SK-MEL-5 (cell line): ENCODE data around the gene SLC2A10. TPM values are rescaled to one million over a fixed set of nuclear protein-coding genes. Genes with fewer than 3 reads are reported as not detected.

Experiments
- DNase-seq: peaks from one replicate; pipeline ENCODE4 v3.0.0-alpha.2; 2016; ENCODE audit warnings: low read depth, low spot score
- in situ Hi-C: cut with HindIII; loops from 2 replicates; pipeline ENCODE4 v1.10.0; 2016; ENCODE audit warnings: low sequenced_read_pairs, high pct_unique_total_duplicates, low pct_unique_long_range_greater_than_20kb
- total RNA-seq: library from RNA; depleted of rRNA; stranded (reverse); fragments of >200 nt; shearing (Covaris generic); gene quantifications from 2 replicates; pipeline ENCODE4 v1.2.3, GENCODE V29; 2014

Gene SLC2A10
- total RNA-seq, 1 experiment from 2014 or later = 8.8 TPM

GRCh38 chr20:46695892-46696291, 13.6 kb upstream of the SLC2A10 start:
- in situ Hi-C loops = loop anchor here (25.0 kb wide), 1 partner anchor 159 kb away; no protein-coding TSS in a partner anchor
- peak; percentile 98 for DNase-seq

DNA sequence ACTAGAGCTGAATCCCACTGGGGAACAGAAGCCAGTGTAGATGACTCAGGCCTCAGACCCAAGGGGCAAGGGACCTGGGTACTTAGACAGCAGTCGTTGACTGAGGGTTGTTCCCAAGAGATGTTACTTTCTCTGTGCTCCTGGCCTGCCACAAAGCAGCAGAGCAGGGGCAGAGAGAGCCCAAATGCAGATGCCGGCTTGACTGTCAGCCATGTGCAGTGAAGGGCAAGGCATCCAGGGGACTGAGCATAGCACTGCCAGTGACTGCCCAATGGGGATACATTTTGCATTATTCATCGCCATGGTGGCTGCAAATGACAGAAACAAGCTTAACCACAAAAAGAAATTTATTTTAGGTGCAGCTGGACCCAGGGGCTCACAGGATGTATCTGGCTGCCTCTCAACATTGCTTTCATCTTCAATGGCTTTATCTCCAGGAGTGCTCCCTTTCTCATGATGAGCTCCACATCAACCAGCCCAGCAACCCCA, 12.6 kb upstream of the SLC2A10 start:
- DNase-seq = no peak
- in situ Hi-C loops = loop anchor here (25.0 kb wide), 1 partner anchor 160 kb away; no protein-coding TSS in a partner anchor

DNA sequence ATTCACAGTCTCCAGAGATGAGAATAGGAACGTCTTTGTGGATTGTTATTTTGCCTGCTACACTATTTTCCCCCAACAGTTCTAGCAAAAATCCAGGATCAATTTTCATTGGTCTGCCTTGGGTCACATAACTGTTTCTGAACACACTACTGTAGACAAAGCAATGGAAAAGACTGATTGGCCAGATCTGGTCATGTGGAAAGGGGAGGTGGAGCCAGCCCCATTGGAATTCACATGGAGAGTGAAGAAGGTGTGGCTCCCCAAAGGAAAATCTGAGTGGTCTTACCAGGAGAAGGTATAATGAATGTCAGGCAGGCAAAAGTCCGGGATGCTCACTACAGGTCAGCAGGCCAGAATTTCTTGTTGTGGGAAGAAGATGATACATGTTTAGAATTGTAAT, 10.7 kb upstream of the SLC2A10 start:
- peak; percentile 54 for DNase-seq
- in situ Hi-C loops = loop anchor here (25.0 kb wide), 1 partner anchor 161 kb away; no protein-coding TSS in a partner anchor

DNA sequence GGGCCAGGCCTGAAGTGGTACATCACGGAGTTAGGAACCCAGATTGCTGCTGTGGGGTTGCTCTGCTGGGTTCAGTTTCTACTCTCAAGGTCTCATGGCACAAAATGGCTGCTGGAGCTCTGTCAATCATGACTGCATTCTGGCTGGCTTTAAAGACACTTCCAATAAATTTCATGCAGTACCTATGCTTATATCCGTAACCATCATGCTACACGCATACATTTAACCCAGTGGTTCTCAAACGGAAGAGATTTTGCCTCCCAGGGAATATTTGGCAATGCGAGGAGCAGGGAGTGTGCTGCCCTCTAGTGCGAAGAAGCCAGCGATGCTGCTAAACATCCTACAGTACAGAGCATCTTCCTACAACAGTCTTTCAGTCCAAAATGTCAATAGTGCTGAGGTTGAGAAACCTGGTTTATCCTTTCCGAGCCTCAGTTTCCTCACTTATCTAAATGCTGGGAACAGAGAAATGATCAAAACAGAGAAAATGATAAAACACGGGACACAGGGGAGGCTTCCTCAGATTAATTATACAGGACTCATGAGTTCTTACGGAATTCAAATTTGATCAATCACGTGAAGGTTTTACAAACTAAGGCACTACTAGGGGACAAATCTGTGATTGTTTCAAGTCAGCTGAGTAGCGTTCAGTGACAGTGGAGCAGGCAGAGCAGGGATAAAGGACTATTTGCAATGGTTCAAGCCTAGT, 9.6 kb upstream of the SLC2A10 start:
- peak; percentile 85 for DNase-seq
- in situ Hi-C loops = loop anchor here (25.0 kb wide), 1 partner anchor 163 kb away; no protein-coding TSS in a partner anchor

DNA sequence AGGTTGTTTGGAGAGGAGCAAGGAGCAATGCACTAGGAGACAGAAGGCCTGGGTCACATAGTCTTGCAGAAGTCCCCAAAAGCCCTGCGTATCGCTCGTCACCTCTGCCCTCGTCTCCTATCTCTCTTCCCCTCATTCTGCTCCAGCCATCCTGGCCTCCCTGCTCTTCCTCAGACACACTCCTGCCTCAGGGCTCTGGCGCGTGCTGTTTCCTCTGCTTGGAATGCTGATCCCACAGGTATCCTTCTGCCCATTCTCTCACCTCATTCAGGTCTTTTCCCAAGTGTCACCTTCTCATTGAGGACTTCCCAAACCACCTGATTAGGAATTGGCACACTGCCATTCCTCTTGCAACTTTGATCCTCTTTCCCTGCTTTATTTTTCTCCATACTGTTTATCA, 9.0 kb upstream of the SLC2A10 start:
- no peak for DNase-seq
- in situ Hi-C loops = no loop called here

- in situ Hi-C loops = no loop called here
- DNase-seq = no peak
Observed at GRCh38 chr20:46701057-46701456, 8.4 kb upstream of the SLC2A10 start.

DNA sequence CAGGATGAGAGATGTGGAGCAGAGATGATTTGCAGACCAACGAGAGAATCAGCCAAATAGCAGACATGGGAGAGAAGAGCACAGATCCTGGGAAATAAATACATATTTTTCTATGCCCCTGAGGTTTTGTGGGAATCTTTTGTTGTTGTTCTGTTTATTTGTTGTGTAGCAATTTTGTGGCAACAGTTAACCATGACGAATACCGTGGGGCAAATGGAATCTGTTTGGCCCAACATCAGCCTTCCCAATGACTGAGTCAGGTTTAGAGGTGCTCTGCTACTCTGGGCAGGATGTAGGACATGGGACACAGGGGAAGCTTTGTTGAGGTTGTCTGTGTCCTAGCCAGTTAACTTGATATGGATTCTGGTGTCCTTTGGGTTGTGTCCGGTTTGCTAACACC, 7.9 kb upstream of the SLC2A10 start:
- no peak for DNase-seq
- in situ Hi-C loops = no loop called here

DNA sequence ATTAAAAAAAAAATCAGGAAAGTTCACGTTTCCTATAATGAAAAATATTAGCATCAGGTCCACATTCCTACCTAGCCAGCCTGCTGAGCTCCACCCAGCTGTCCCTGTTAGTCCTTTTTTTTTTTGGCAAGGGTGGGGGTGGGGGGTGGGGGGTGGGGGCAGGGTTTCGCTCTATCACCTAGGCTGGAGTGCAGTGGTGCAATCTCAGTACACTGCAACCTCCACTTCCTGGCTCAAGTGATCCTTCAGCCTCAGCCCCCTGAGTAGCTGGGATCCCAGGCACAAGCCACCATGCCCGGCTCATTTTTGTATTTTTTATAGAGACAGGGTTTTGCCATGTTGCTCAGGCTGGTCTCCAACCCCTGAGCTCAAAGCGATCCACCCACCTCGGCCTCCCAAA, 7.5 kb upstream of the SLC2A10 start:
- DNase-seq = no peak
- in situ Hi-C loops = no loop called here

- no peak for DNase-seq
- in situ Hi-C loops = no loop called here
Observed at GRCh38 chr20:46702447-46703203, 6.8 kb upstream of the SLC2A10 start.

GRCh38 chr20:46703435-46703834, 6.0 kb upstream of the SLC2A10 start:
- in situ Hi-C loops = no loop called here
- no peak for DNase-seq

DNA sequence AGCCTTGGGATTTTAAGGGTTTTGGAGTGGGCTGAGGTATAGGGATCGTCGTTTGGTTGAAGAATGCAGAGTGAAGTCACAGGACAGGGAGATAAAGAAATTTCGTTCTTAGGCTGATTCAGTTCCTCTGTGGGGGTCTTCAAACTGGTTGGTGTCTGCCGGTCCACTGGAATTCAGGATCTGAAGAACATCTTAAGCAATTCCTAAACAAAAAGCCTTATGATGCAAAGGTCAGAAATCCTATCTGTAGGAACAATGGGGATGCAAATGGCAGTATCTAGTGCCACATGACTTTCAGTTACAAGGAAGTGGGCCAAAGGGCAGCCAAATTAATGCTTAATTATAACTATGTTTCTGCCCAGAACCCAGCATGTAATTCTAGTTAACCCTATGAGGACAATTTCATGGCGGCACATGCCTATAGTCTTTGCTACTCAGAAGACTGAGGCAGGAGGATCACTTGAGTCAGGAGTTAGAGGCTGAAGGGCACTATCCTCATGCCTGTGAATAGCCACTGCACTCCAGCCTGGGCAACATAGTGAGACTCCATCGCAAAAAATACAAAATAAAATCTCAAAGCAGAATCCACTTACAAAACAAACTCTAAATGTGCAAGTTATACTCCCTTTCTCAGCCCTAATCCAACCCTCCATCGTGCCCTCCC, 4.6 kb upstream of the SLC2A10 start:
- in situ Hi-C loops = no loop called here
- peak; percentile 83 for DNase-seq

GRCh38 chr20:46705378-46705729, 4.1 kb upstream of the SLC2A10 start:
- in situ Hi-C loops = no loop called here

GRCh38 chr20:46706242-46706641, 3.2 kb upstream of the SLC2A10 start:
- in situ Hi-C loops = no loop called here
- DNase-seq = no peak

More at GRCh38 chr20:46705378-46705729, 4.1 kb upstream of the SLC2A10 start:
- DNase-seq = no peak

GRCh38 chr20:46708172-46708860, 1.1 kb upstream of the SLC2A10 start:
- in situ Hi-C loops = no loop called here
- DNase-seq = no peak

GRCh38 chr20:46709055-46709458, 392 bp upstream of the SLC2A10 start:
- DNase-seq = no peak
- in situ Hi-C loops = no loop called here

- no peak for DNase-seq
- in situ Hi-C loops = no loop called here
Observed at GRCh38 chr20:46710153-46710913, 884 bp downstream of the SLC2A10 start.

- no peak for DNase-seq
- in situ Hi-C loops = no loop called here
Observed at GRCh38 chr20:46712056-46712636, 2.7 kb downstream of the SLC2A10 start.
